Right lung (tissue), 10 donors: Measurements from ENCODE around the gene RNF26. TPM values are rescaled to one million over a fixed set of nuclear protein-coding genes. Genes with fewer than 3 reads are reported as not detected.

ENCODE experiments used
- DNase-seq, 2 donors: peaks; one replicate each; pipeline ENCODE4 v3.0.0-alpha.2; 2013
- long read RNA-seq, 8 donors: transcript quantifications; one replicate each; lab custom pipeline, GENCODE V29; 2026
- polyA plus RNA-seq, 5 donors: library from polyadenylated mRNA; unstranded; fragments of 120-200 nt; gene quantifications; one replicate each; pipeline versions ENCODE4 v1.2.1 to v1.2.3, GENCODE V29; 2013; ENCODE audit warnings: inconsistent platforms in 1 of 5, low replicate concordance in 1 of 5; ENCODE audit not compliant: insufficient read length in 5 of 5, insufficient read depth in 1 of 5

Gene RNF26
- 10 to 100 TPM; 26.7 to 30.3 (median 28.9) TPM for polyA plus RNA-seq
- long read RNA-seq, donor 1, transcript RNF26-201 (1 exons, 2,787 nt), result major isoform, 60 of 60 reads
- long read RNA-seq, donor 1, partial matches to known transcripts, result 0 of 60 reads
- long read RNA-seq, donor 1, other reads (novel, unspliced or antisense), result 0 of 60 reads
- long read RNA-seq, donor 2, transcript RNF26-201 (1 exons, 2,787 nt), result major isoform, 26 of 26 reads
- long read RNA-seq, donor 2, partial matches to known transcripts, result 0 of 26 reads
- long read RNA-seq, donor 2, other reads (novel, unspliced or antisense), result 0 of 26 reads
- long read RNA-seq, donor 3, transcript RNF26-201 (1 exons, 2,787 nt), result major isoform, 35 of 35 reads
- long read RNA-seq, donor 3, partial matches to known transcripts, result 0 of 35 reads
- long read RNA-seq, donor 3, other reads (novel, unspliced or antisense), result 0 of 35 reads
- long read RNA-seq, donor 4, transcript RNF26-201 (1 exons, 2,787 nt), result major isoform, 29 of 29 reads
- long read RNA-seq, donor 4, partial matches to known transcripts, result 0 of 29 reads
- long read RNA-seq, donor 4, other reads (novel, unspliced or antisense), result 0 of 29 reads
- long read RNA-seq, donor 5, transcript RNF26-201 (1 exons, 2,787 nt), result major isoform, 65 of 65 reads
- long read RNA-seq, donor 5, partial matches to known transcripts, result 0 of 65 reads
- long read RNA-seq, donor 5, other reads (novel, unspliced or antisense), result 0 of 65 reads
- long read RNA-seq, donor 6, transcript RNF26-201 (1 exons, 2,787 nt), result major isoform, 22 of 22 reads
- long read RNA-seq, donor 6, partial matches to known transcripts, result 0 of 22 reads
- long read RNA-seq, donor 6, other reads (novel, unspliced or antisense), result 0 of 22 reads
- long read RNA-seq, donor 7, transcript RNF26-201 (1 exons, 2,787 nt), result major isoform, 22 of 22 reads
- long read RNA-seq, donor 7, partial matches to known transcripts, result 0 of 22 reads
- long read RNA-seq, donor 7, other reads (novel, unspliced or antisense), result 0 of 22 reads
- long read RNA-seq, donor 8, transcript RNF26-201 (1 exons, 2,787 nt), result major isoform, 16 of 16 reads
- long read RNA-seq, donor 8, partial matches to known transcripts, result 0 of 16 reads
- long read RNA-seq, donor 8, other reads (novel, unspliced or antisense), result 0 of 16 reads

DNA sequence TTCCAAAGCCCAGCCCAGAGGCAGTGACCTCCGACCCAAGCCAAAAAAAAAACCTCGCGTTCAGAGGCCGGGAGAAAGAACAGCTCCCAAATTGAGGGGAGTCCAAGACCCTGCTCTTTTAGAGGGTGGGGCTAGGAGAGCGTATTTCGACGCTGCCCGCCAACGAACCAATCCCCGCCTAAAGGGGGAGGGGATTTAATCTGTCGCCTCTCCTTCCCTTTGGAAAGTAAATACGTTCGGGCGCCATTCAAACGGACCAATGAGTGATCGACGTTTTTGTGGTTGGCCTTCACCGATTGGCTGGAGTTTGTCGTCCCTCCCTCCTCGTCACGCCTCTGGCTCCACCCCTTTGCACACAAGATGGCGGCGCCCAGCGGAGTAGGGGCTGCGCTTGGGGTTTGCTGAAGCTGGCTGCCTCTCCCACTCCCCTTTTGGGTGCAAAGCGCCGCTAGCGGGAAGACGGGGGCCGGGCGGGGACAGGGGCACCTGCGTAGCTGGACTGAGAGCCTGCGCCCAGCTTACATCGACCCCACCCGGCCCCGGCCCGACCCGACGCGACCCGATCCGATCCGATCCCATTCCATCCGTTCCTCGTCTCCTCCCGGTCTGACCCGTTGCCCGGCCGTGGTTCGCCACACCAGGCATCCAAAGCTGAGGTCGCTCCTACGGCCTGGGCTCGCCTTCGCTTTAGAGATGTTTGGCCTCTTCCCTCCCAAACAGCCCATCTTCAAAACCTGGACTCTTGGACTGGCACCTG lies at the start of gene RNF26:
Gene RNF26, plus strand, starts transcription at position 354 of the 757 bp plus-strand sequence. CDS start 596 bp downstream, outside the sequence.
- peak; percentile 94 to 97 for DNase-seq

DNA sequence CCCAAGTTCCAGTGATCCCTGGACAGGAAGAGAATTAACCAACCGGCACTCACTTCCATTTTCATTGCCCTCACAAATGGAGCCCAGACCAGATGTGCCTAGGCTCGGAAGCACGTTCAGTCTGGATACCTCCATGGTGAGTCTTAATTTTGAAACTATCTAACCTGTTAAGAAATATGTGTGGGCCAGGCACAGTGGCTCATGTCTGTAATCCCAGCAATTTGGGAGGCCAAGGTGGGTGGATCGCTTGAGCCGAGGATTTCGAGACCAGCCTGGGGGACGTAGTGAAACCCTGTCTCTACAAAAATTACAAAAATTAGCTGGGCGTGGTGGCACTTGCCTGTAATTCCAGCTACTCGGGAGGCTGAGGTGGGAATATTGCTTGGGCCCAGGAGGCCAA lies 48.9 kb upstream of the RNF26 start:
- DNase-seq, result no peak

DNA sequence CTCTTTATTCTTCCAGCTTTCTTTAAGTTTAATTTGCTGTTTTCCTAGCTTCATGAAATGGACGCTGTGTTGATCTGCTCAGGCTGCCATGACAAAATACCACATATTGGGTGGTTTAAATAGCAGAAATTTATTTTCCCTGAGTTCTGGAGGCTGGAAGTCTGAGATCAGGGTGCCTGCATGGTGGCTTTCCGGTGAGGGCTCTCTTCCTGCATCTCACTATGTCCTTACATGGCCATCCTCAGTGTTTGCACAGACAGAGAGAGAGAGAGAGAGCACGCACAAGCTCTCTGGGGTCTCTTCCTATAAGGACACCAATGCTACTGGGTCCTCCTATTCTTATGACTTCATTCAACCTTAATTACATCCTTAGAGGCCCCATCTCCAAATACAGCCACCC lies 46.1 kb upstream of the RNF26 start:
- DNase-seq, result no peak

DNA sequence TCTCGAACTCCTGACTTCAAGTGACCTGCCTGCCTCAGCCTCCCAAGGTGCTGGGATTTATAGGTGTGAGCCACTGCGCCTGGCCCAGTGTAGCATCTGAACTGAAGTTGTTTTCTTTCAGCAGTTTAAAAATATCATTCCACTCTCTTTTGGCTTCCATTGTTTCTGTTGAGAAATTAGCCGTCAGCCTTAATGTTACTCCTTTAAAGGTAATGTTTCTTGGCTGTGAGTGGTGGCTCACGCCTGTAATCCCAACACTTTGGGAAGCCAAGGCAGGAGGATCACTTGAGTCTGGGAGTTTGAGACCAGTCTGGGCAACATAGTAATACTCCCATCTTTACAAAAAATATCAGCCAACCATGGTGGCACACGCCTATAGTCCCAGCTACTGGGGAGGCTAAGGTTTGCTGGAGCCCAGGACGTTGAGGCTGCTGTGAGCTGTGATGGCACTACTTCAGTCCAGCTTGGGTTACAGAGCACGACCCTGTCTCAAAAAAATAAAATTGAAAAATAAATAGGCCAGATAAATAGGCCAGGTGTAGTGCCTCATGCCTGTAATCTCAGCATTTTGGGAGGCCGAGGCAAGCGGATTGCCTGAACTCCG lies 43.3 kb upstream of the RNF26 start:
- DNase-seq, result no peak

DNA sequence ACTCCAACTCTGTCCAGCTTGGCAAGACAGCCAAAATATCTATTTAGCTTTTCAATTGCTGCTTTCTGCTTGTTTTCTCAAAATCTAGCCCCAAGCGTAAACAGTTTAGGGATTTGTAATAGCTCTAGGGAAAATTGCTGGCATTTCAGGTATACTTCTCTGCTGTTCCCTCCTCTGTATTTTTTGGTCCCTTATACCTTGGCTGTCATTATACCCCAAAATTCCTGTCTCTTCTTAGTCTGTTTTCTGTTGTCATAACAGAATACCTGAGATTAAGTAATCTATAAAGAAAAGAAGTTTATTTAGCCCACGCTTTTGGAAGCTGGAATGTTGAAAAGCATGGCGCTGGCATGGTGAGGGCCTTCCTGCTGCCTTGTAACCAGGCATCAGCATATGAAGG lies 40.9 kb upstream of the RNF26 start:
- no peak for DNase-seq

DNA sequence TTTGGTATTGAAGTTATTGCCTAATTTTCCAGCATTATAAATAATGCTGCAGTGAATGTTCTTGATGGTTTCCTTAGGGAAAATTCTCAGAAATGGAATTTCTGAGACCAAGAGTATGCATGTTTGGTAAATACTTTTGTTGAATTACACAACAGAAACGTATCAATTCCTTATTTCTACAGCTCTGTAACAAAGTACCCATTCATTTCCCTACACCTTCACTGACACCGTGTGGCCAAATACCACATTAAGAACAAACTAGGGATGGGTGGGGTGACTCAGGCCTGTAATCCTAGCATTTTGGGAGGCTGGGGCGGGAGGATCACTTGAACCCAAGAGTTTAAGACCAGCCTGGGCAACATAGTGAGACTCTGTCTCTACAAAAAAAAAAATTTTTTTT lies 39.1 kb upstream of the RNF26 start:
- DNase-seq, result no peak

DNA sequence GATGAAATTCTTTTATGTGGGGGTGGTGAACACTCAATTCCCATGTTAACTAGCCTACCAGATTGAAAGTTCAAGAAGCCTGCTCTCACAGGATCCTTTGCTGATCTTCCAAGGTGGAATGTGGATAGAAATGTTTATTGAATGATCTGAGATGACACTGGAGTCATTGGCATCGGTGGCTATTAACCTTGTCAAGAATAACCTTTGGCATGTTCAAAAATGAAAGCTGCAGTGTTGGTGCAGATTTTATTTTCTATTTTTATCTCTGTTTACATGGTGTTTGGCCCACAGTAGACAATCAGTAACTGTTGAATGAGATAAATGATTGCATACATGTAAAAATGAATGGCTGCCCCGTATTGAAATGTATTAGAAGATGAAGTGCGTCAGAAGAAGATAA lies 36.4 kb upstream of the RNF26 start:
- no peak for DNase-seq

DNA sequence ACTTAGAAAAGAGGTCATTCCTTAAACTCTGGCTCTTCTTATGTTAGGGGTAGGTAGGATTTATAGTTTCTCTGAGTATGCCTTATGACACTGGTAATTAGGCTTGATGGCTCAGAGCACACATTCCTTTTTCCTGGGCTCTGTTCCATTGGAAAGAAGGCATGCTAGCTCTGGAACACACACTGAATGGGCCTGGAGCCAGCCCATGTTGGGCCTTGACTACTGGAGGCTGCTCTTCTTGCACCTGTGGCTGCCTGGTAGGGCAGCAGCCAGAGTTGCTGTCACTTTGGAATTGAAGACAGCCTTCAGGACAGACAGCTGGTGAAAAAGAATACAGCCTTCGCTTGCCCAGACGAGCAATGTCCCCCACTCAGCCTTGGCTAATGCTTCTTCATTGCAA lies 35.6 kb upstream of the RNF26 start:
- DNase-seq, result no peak

DNA sequence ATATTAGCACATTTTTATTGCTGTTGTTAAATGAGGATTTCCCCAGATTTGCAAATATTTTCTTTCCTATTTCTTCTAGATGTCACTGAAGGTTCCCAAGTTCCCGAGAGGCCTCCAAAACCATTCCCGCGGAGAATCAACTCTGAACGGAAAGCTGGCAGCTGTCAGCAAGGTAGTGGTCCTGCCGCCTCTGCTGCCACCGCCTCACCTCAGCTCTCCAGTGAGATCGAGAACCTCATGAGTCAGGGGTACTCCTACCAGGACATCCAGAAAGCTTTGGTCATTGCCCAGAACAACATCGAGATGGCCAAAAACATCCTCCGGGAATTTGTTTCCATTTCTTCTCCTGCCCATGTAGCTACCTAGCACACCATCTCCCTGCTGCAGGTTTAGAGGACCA lies 34.9 kb upstream of the RNF26 start:
- DNase-seq, result no peak

DNA sequence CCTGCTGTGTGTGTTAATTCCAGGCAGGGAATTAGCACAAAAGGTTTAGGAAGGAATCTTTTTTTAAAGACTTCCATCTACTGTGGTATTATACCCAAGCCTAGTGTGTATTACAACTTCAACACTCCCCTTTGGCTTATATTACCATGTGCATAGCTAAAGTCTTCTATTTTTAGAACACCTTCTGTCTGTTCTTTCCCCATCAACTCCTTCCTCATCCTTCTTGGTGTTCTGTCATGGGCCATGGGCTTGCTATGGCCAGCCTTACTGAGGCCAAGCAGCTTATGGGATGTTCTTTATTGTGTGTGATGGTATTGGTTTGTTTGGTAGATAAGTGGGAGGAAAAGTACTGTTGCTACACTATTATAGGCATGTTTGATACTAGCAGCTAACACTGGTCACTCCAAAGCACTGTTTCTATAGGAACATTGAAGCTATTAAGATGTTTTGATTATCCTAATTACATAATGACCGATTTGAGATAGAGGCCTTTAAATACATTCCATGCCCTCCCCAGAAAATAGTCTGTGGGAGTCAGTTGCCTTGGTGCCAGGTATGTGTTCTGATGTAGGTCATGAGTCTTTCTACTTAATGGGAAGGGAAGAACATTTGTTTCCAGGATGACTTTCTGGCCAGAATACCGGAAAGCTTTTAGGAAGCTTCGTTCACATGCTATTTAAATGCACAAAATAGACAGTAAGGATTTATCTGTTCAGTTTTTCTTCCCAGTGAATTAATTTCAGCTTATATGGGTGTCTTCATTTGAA lies 33.9 kb upstream of the RNF26 start:
- DNase-seq, result no peak

DNA sequence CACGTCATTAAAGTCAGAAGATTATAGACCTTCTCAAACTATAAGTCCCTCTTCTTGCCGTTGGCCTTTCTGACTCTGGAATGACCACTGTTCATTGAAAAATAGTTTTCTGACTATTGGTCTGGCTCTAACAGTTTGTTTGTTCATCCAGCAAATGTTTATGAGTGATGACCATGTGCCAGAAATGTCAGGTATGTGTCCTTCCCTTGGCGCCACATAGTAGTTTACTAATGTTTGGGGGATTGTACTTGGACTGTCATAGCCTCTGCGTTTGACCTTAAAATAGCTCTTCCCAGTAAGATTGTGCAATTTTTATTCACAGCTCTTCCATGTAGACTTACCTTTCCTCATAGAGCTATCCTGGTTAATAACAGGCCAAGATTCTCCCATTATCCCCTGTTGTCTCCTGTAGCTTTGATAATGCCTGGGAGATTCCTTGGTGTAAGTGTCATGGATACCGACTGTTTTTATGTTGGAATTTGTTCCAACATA lies 31.1 kb upstream of the RNF26 start:
- DNase-seq, result no peak

DNA sequence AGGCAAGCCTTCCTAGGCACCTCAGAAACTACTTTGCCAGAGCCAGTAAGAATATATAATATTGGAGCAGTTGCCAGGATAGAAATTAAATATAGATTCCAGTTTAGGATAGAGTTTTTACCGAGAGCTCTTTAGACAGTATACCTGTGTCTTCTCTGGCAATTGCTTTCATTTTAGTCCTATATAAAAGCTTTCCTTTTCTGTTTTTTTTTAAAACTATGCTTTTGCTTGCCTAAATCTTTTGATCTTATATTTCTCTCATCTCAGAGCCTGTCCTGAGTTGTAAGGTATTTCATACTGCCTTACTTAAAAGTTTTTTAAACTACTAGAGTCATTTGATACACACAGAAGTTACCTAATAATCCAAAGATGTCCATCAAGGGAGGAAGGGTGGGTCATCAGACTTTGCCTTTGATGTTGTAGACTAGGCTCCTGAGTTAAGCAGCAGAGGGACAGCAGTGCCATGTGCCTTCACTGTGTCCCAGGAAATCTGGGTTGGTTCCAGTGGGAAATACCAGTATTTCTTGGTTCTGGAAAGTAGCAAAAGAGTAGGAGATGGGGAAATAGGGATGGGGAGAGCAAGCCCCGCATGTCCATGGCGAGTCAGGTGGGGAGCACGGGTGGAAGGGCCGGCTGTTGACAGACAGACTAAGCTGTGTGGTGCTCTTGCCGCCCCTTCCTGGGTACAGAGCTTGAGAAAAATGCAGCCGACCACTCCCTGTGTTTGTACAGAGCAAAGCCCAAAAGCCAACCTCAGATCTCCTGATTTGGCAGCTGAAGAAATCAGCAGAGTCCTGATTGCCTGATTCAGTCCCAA lies 28.6 kb upstream of the RNF26 start:
- no peak for DNase-seq

DNA sequence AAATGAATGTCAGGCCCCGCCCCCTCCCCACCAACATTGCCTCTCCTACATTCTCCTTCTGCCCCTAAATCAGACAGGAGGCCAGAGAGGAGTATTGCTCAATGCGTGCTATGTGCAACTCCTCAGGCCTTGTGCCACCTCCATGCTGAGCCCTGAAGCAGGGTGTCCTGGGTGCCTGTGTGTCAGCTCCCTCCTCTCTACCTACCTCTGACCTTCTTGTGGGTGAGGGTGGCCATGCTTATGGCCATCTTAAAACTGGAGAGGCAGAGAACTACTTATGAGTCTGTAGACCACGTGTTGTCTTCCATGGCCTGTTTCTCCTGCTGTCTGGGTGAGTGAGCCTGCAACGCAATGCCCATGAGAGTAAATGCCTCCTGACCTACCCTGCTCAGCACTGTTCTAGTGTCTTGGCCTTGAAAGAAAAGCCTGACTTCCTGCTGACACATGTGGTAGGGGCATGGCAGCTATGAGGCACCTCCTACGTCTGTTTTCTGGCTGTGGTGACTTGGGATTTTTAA lies 27.9 kb upstream of the RNF26 start:
- DNase-seq, result no peak

DNA sequence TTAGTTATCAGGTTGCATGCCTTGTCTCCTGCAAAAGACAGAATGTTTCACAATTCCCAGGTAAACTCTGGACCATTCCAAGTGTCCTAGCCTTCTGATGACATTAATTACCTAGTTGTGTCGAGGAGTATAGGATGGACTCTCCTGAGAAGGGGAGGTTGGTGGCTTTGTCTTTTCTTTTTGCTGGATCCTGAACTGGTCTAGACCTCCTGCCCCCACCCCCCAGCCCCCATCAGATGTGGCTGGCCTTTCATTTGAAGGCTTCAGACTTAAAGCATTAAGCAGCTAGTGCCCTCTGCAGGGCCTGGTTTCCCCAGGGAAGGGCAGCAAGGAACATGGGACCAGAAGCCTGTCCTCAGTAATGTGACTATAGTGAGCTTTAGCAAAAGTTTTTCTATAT lies 27.1 kb upstream of the RNF26 start:
- DNase-seq, result no peak

DNA sequence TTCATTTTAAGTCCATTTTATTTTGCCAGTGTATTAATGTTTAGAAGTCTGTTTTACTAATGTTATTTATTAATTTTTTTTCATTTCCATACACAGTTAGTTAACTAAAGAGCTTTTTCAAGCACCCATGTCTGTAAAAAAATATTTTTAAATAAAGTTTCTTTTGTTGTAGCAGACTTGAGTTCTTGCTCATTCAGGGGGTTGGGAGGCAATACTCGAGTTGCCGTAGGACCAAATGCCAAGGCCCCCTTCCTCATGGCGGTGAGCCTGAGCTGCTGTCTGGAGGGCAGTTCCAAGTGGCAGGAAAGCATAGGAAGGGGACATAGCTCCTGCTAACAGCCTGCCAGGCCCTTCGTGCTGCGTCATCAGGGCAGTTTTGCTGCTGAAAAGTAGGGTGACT lies 26.4 kb upstream of the RNF26 start:
- DNase-seq, result no peak

DNA sequence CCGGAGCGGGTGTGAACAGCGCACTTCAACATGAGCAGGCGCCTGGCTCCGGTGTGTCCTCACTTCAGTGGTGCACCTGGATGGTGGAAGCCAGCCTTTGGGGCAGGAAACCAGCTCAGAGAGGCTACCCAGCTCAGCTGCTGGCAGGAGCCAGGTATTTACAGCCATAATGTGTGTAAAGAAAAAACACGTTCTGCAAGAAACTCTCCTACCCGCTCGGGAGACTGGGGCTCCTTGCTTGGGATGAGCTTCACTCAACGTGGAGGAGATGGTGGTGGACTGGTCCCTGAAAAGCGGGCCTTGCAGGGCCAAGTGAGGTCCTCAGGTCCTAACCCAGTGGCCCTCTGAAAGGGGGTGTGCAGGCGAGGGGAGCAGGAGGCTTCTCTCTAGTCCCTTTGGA lies 24.9 kb upstream of the RNF26 start:
- DNase-seq, result no peak

DNA sequence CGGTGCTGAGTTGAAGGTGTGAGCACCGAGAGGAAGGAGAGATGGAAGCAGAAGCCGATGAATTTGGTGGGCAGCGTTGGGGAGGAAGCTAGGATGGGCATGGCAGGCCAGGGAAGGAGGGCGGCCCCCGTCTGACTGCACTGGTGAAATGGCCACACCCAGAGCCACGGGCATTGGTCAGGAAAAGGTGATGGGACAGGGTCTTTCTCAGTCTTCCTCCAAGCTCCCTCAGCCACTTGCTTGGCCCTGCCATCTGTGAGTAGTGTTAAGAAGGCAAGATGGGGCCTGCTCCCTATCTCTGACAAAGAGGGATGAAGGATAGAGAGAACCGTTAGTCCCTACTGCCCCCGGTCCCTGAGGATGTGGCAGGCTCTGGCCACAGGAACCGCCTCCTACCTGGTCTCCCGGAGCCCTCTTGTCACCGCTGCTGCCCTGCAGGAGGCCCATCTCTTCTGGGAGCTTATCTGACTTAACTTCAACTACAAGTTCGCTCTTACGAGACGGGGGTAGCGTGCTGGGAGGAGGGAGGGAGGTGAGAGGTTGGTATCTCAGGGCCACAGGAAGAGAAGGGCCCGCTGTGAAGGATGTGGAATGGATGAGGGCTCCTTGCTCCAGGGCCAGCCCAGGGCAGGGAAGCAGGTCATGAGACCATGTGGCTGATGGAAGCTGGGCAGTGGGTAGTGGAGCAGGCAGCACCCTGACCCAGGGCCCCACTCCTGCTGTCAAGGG lies 24.2 kb upstream of the RNF26 start:
- no peak for DNase-seq

DNA sequence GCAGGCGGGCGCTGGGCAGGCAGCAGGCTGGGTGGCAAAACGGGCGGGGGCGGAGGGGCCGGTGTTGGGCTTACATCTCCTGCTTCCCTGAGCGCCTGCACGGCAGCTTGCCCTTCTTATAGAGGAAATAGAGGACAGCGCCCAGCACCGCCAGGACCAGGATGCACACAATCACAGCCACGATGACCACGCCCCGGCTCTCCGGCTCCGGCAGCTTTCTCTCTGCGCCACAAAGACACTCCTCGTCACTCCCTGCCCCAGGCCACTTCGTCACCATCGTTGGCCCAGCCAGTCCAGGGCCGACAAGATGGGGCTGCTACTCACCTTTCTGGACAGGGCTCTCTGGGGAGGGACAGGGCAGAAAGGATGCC lies 23.7 kb upstream of the RNF26 start:
- no peak for DNase-seq
